Keratinocyte (primary cell): ENCODE data around the gene ATF7. TPM values are rescaled to one million over a fixed set of nuclear protein-coding genes. Genes with fewer than 3 reads are reported as not detected.
"Not testable (repeated sequence)": the region's sequence is repeated elsewhere in the genome, so short reads cannot be mapped to it uniquely, and the experiment has no call there.

Experiments used
- DNase-seq: peaks from one replicate; pipeline ENCODE4 v3.0.0-alpha.2; 2011; ENCODE audit warnings: low read depth, missing footprints, low spot score
- FAIRE-seq: peaks from 2 replicates; lab custom pipeline; 2011; peaks lifted over from hg19 to GRCh38; lab: Jason Lieb, UNC
- H2AFZ ChIP-seq: 2 replicates; pipeline ENCODE4 v1.6.0; 2012; ENCODE audit warnings: low read length, control low read depth, inconsistent platforms; ENCODE audit not compliant: control insufficient read depth
- H3K27ac ChIP-seq: 2 replicates; pipeline ENCODE4 v1.5.1; 2011; ENCODE audit warnings: low read length; ENCODE audit not compliant: control insufficient read depth, insufficient read depth
- H3K27me3 ChIP-seq: 3 replicates; pipeline ENCODE4 v1.6.0; 2011; ENCODE audit warnings: low read length; ENCODE audit not compliant: control insufficient read depth, insufficient read depth; ENCODE audit errors: extremely low read depth
- H3K36me3 ChIP-seq, 2 experiments: 2 replicates in 1 of 2; 3 replicates in 1 of 2; pipeline ENCODE4 v1.5.1; 2011; ENCODE audit warnings: low read length in 2 of 2, mild to moderate bottlenecking in 1 of 2; ENCODE audit not compliant: control insufficient read depth in 2 of 2, insufficient read depth in 2 of 2; ENCODE audit errors: extremely low read depth in 1 of 2
- H3K4me1 ChIP-seq: 3 replicates; pipeline ENCODE4 v1.5.1; 2011; ENCODE audit warnings: low read length; ENCODE audit not compliant: control insufficient read depth, insufficient read depth; ENCODE audit errors: extremely low read depth
- H3K4me2 ChIP-seq: 3 replicates; pipeline ENCODE4 v1.6.0; 2011; ENCODE audit warnings: low read depth, low read length; ENCODE audit not compliant: control insufficient read depth, insufficient read depth; ENCODE audit errors: extremely low read depth
- H3K4me3 ChIP-seq, 3 experiments: fragments of 200-600 bp in 1 of 3; sonication (generic) in 1 of 3; 2 replicates in 2 of 3; 3 replicates in 1 of 3; pipeline ENCODE4 v1.5.1; 2011 to 2016; ENCODE audit warnings: low read length in 3 of 3, mild to moderate bottlenecking in 3 of 3, control low read depth in 2 of 3, inconsistent platforms in 1 of 3, low read depth in 1 of 3, mixed read lengths in 1 of 3, mixed run types in 1 of 3, moderate library complexity in 1 of 3; ENCODE audit not compliant: control insufficient read depth in 2 of 3, insufficient read depth in 2 of 3; ENCODE audit errors: extremely low read depth in 1 of 3
- H3K79me2 ChIP-seq: 2 replicates; pipeline ENCODE4 v1.6.0; 2012; ENCODE audit warnings: low read length; ENCODE audit not compliant: control insufficient read depth, insufficient read depth
- H3K9ac ChIP-seq: 3 replicates; pipeline ENCODE4 v1.6.0; 2011; ENCODE audit warnings: low read length; ENCODE audit not compliant: control insufficient read depth, insufficient read depth; ENCODE audit errors: extremely low read depth
- H3K9me1 ChIP-seq: 3 replicates; pipeline ENCODE4 v1.6.0; 2011; ENCODE audit warnings: low read length; ENCODE audit not compliant: control insufficient read depth, insufficient read depth; ENCODE audit errors: extremely low read depth
- H3K9me3 ChIP-seq: 2 replicates; pipeline ENCODE4 v1.5.1; 2012; ENCODE audit warnings: low read depth, low read length; ENCODE audit not compliant: control insufficient read depth
- H4K20me1 ChIP-seq: 3 replicates; pipeline ENCODE4 v1.6.0; 2011; ENCODE audit warnings: low read length; ENCODE audit not compliant: control insufficient read depth, insufficient read depth; ENCODE audit errors: extremely low read depth
- CTCF ChIP-seq, 3 experiments: IDR thresholded peaks in 1 of 3; conservative IDR thresholded peaks in 1 of 3; optimal IDR thresholded peaks in 1 of 3; 2 replicates in 2 of 3; 3 replicates in 1 of 3; pipeline versions ENCODE3 to v1.5.1; 2011; ENCODE audit warnings: low read length in 3 of 3, mild to moderate bottlenecking in 3 of 3, moderate library complexity in 2 of 3, control low read depth in 1 of 3, inconsistent platforms in 1 of 3; ENCODE audit not compliant: insufficient read depth in 2 of 3; ENCODE audit errors: extremely low read depth in 1 of 3
- EZH2 ChIP-seq: IDR thresholded peaks from one replicate; pipeline ENCODE4 v1.6.1; 2012; ENCODE audit warnings: inconsistent platforms, mild to moderate bottlenecking, low read length, moderate library complexity
- dilution Hi-C: fragments of 300-500 bp; cut with MboI; formaldehyde crosslinking; loops from one replicate; pipeline ENCODE4 v1.7.0; 2020; ENCODE audit warnings: low sequenced_read_pairs; ENCODE audit not compliant: extremely low pct_ligation_motif_present
- polyA plus RNA-seq, 5 experiments: library from polyadenylated mRNA; depleted of rRNA in 3 of 5; stranded (reverse) in 3 of 5; stranded (forward) in 1 of 5; unstranded in 1 of 5; fragments of >200 nt; gene quantifications; 1 replicate in 1 of 5; 2 replicates in 3 of 5; 3 replicates in 1 of 5; pipeline versions ENCODE4 v1.2.1 to v1.2.3, GENCODE V29; 2011 to 2012; ENCODE audit warnings: missing spikeins in 2 of 5, low read depth in 1 of 5, low replicate concordance in 1 of 5

Gene ATF7
- polyA plus RNA-seq, 1 donor (not counting 4 experiments of a cell fraction or from before 2014, with no cell fraction given), result 16.3 TPM

GRCh38 chr12:53551889-53552291 is 74.3 kb downstream of the ATF7 start:
- no peaks in the 10 kb centered on the region for H3K9me1 ChIP-seq
- peaks cover 7 to 9% of the 10 kb centered on the region in 2 experiments for H3K36me3 ChIP-seq
- FAIRE-seq (no peak), DNase-seq (no peak)
- H3K9me3 ChIP-seq, result no peaks in the 10 kb centered on the region
- no peaks in the 10 kb centered on the region for H3K27me3 ChIP-seq
- no peaks in the 10 kb centered on the region for H4K20me1 ChIP-seq
- dilution Hi-C loops, result no loop called here
- no peak overlapping the region for H3K4me3 ChIP-seq
- H3K79me2 ChIP-seq, result no peaks in the 10 kb centered on the region
- no peak overlapping the region for H2AFZ ChIP-seq
- no peak overlapping the region for H3K27ac ChIP-seq
- no peaks in the 10 kb centered on the region for H3K4me1 ChIP-seq
- H3K9ac ChIP-seq, result no peak overlapping the region
- TF ChIP-seq EZH2, result no peak
- TF ChIP-seq CTCF (optimal IDR thresholded peaks at IDR 0.05 in 1 of 3, IDR thresholded peaks at IDR 0.05 in 1 of 3, conservative IDR thresholded peaks at IDR 0.05 in 1 of 3; ENCODE audit: extremely low read depth in 1 of 3, insufficient read depth in 2 of 3, low read length in 3 of 3), result no peak
- H3K4me2 ChIP-seq, result no peak overlapping the region

GRCh38 chr12:53550595-53550994 is 75.6 kb downstream of the ATF7 start:
- TF ChIP-seq CTCF (optimal IDR thresholded peaks at IDR 0.05 in 1 of 3, IDR thresholded peaks at IDR 0.05 in 1 of 3, conservative IDR thresholded peaks at IDR 0.05 in 1 of 3; ENCODE audit: extremely low read depth in 1 of 3, insufficient read depth in 2 of 3, low read length in 3 of 3), result no peak
- TF ChIP-seq EZH2, result no peak
- DNase-seq, result no peak
- no peak overlapping the region for H3K27ac ChIP-seq
- H3K4me3 ChIP-seq, result no peak overlapping the region
- no peak overlapping the region for H3K9ac ChIP-seq
- dilution Hi-C loops, result no loop called here
- H3K4me2 ChIP-seq, result no peak overlapping the region
- no peaks in the 10 kb centered on the region for H3K9me1 ChIP-seq
- H3K79me2 ChIP-seq, result no peaks in the 10 kb centered on the region
- peaks cover 7 to 9% of the 10 kb centered on the region in 2 experiments for H3K36me3 ChIP-seq
- no peaks in the 10 kb centered on the region for H3K4me1 ChIP-seq
- FAIRE-seq, result no peak
- H4K20me1 ChIP-seq, result no peaks in the 10 kb centered on the region
- H3K9me3 ChIP-seq, result no peaks in the 10 kb centered on the region
- H2AFZ ChIP-seq, result no peak overlapping the region
- H3K27me3 ChIP-seq, result no peaks in the 10 kb centered on the region

GRCh38 chr12:53550131-53550530 is 76.1 kb downstream of the ATF7 start:
- FAIRE-seq, H3K4me3 ChIP-seq, DNase-seq, H3K27ac ChIP-seq, H3K9me1 ChIP-seq, H3K4me2 ChIP-seq, H3K9ac ChIP-seq, dilution Hi-C loops, H2AFZ ChIP-seq, H3K36me3 ChIP-seq, H4K20me1 ChIP-seq, H3K9me3 ChIP-seq, H3K4me1 ChIP-seq, H3K79me2 ChIP-seq, H3K27me3 ChIP-seq: not testable (repeated sequence)

GRCh38 chr12:53548354-53548753 is 77.8 kb downstream of the ATF7 start:
- H3K4me2 ChIP-seq, H3K27ac ChIP-seq, H3K9me3 ChIP-seq, H3K79me2 ChIP-seq, H3K4me1 ChIP-seq, FAIRE-seq, H3K9me1 ChIP-seq, H4K20me1 ChIP-seq, dilution Hi-C loops, H3K9ac ChIP-seq, H3K27me3 ChIP-seq, H3K4me3 ChIP-seq, DNase-seq, H2AFZ ChIP-seq: not testable (repeated sequence)
- peaks cover 9 to 12% of the 10 kb centered on the region in 2 experiments for H3K36me3 ChIP-seq
